ENCODE measurements around the gene EPS8L2. TPM values are rescaled to one million over a fixed set of nuclear protein-coding genes. Genes with fewer than 3 reads are reported as not detected.

EPS8L2 gene
- total RNA-seq, 1 experiment from 2014 or later = 0.90 TPM

GRCh38 chr11:771617-772204 is 65.7 kb downstream of the EPS8L2 start:
- no peak overlapping the region for H3K4me3 ChIP-seq (ENCODE audit: low read depth, low read length, poor library complexity, severe bottlenecking)
- no peak for TF ChIP-seq EZH2 (IDR thresholded peaks at IDR 0.05; ENCODE audit: borderline replicate concordance, low read depth, low read length, poor library complexity, severe bottlenecking)
- TF ChIP-seq, protein P1, sequence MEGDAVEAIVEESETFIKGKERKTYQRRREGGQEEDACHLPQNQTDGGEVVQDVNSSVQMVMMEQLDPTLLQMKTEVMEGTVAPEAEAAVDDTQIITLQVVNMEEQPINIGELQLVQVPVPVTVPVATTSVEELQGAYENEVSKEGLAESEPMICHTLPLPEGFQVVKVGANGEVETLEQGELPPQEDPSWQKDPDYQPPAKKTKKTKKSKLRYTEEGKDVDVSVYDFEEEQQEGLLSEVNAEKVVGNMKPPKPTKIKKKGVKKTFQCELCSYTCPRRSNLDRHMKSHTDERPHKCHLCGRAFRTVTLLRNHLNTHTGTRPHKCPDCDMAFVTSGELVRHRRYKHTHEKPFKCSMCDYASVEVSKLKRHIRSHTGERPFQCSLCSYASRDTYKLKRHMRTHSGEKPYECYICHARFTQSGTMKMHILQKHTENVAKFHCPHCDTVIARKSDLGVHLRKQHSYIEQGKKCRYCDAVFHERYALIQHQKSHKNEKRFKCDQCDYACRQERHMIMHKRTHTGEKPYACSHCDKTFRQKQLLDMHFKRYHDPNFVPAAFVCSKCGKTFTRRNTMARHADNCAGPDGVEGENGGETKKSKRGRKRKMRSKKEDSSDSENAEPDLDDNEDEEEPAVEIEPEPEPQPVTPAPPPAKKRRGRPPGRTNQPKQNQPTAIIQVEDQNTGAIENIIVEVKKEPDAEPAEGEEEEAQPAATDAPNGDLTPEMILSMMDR (conservative IDR thresholded peaks at IDR 0.05; ENCODE audit: low read depth, low read length) = no peak
- no peak for DNase-seq (ENCODE audit: low spot score)
- POLR2A ChIA-PET (ENCODE audit: low non-redundant PET) = no interaction called here
- H3K27ac ChIP-seq (ENCODE audit: low read depth, low read length, poor library complexity, severe bottlenecking) = no peak overlapping the region
- H3K4me1 ChIP-seq (ENCODE audit: insufficient read depth, low read length, poor library complexity, severe bottlenecking) = peaks cover 9% of the 10 kb centered on the region
- H3K9me3 ChIP-seq (ENCODE audit: low read depth, low read length, poor library complexity, severe bottlenecking) = no peaks in the 10 kb centered on the region
- CTCF ChIA-PET = no interaction called here
- intact Hi-C loops (cut with micrococcal nuclease; ENCODE audit: unreplicated experiment) = no loop called here
- BruUV-seq (replicated peaks) = no TSS peak
- H3K36me3 ChIP-seq (ENCODE audit: insufficient read depth, low read length, poor library complexity, severe bottlenecking) = peaks cover 35% of the 10 kb centered on the region
- H3K27me3 ChIP-seq (replicated peaks; ENCODE audit: insufficient read depth, low read depth, low read length, poor library complexity) = no peaks in the 10 kb centered on the region

DNA sequence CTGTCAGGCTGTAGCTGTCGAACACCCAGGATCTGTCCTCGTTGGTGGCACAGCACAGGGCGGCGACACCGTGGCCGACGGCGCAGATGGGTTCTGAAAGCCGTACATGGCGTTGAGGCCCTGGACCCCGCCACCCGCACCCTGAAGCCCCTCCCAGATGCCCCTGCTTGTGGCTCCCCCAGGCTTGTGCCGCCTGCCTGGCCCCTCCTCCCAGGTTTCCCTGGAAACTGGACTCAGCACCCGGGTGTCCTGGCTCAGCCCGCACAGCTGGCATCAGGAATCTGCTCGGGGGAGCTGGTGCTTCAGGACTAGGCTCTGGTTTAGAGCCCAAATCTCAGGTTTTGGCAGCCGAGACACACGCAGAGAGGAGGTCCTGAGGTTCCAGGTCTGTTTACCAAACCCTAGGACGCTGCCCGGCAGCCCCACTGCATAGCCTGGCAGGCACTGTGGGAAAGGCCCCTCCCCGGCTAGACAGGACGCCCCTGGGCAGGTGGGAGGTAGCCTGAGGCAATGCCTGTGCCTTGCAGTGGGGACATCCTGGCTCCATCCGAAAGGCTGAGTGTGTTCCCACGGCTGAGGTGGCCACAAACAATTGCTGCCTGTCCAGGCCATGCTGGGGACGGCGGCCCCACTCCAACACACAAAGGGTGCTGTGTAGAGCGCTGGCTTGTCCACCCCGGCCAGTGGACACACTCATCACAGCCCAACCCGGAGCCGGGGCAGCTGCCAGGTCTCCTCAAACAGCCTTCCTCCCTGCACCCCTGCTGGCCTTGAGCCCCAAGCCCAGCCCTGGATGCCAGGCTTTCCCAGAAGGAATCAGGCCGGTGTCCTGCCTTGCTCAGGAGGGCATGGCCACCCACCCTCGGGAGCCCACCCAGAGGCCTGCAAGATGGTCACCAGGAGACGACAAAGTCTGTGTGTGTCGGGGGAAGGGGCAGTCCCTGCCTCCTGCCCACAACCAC is 66.7 kb downstream of the EPS8L2 start:
- peaks cover 9% of the 10 kb centered on the region for H3K4me1 ChIP-seq (ENCODE audit: insufficient read depth, low read length, poor library complexity, severe bottlenecking)
- POLR2A ChIA-PET (ENCODE audit: low non-redundant PET) = no interaction called here
- no peak overlapping the region for H3K27ac ChIP-seq (ENCODE audit: low read depth, low read length, poor library complexity, severe bottlenecking)
- TF ChIP-seq, protein P1 (conservative IDR thresholded peaks at IDR 0.05; ENCODE audit: low read depth, low read length) = no peak
- no peak for TF ChIP-seq EZH2 (IDR thresholded peaks at IDR 0.05; ENCODE audit: borderline replicate concordance, low read depth, low read length, poor library complexity, severe bottlenecking)
- H3K36me3 ChIP-seq (ENCODE audit: insufficient read depth, low read length, poor library complexity, severe bottlenecking) = peaks cover 27% of the 10 kb centered on the region
- no peak overlapping the region for H3K4me3 ChIP-seq (ENCODE audit: low read depth, low read length, poor library complexity, severe bottlenecking)
- no peaks in the 10 kb centered on the region for H3K27me3 ChIP-seq (replicated peaks; ENCODE audit: insufficient read depth, low read depth, low read length, poor library complexity)
- BruUV-seq (replicated peaks) = no TSS peak
- CTCF ChIA-PET = no interaction called here
- H3K9me3 ChIP-seq (ENCODE audit: low read depth, low read length, poor library complexity, severe bottlenecking) = no peaks in the 10 kb centered on the region
- DNase-seq (ENCODE audit: low spot score) = no peak
- intact Hi-C loops (cut with micrococcal nuclease; ENCODE audit: unreplicated experiment) = no loop called here

DNA sequence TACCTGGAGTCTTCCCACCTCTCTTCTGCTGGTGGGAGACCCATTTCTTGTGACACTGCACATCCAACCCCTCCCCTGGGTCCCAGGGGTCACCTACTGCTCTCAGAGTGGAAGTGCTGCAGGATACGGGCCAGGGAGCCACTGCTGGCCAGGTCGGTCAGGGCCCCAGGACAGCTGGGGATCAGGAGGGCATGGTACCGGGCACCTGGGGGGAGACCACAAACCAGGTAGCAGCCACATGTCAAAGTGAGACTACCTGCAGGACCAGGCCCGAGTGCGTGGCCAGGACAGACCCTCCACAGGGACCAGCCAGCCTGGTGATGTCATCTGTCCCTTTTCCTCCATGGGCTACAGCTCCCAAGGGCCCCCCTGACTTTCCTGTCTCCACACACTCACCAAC is 67.4 kb downstream of the EPS8L2 start:
- CTCF ChIA-PET = no interaction called here
- no peaks in the 10 kb centered on the region for H3K9me3 ChIP-seq (ENCODE audit: low read depth, low read length, poor library complexity, severe bottlenecking)

More for the DNA sequence above, 67.4 kb downstream of the EPS8L2 start:
- H3K27ac ChIP-seq (ENCODE audit: low read depth, low read length, poor library complexity, severe bottlenecking) = no peak overlapping the region
- BruUV-seq (replicated peaks) = no TSS peak
- peaks cover 9% of the 10 kb centered on the region for H3K4me1 ChIP-seq (ENCODE audit: insufficient read depth, low read length, poor library complexity, severe bottlenecking)
- H3K4me3 ChIP-seq (ENCODE audit: low read depth, low read length, poor library complexity, severe bottlenecking) = no peak overlapping the region
- TF ChIP-seq, protein P1 (conservative IDR thresholded peaks at IDR 0.05; ENCODE audit: low read depth, low read length) = no peak
- TF ChIP-seq EZH2 (IDR thresholded peaks at IDR 0.05; ENCODE audit: borderline replicate concordance, low read depth, low read length, poor library complexity, severe bottlenecking) = no peak
- no peak for DNase-seq (ENCODE audit: low spot score)
- H3K36me3 ChIP-seq (ENCODE audit: insufficient read depth, low read length, poor library complexity, severe bottlenecking) = peaks cover 27% of the 10 kb centered on the region
- intact Hi-C loops (cut with micrococcal nuclease; ENCODE audit: unreplicated experiment) = no loop called here
- POLR2A ChIA-PET (ENCODE audit: low non-redundant PET) = no interaction called here
- H3K27me3 ChIP-seq (replicated peaks; ENCODE audit: insufficient read depth, low read depth, low read length, poor library complexity) = no peaks in the 10 kb centered on the region

All from A673 (cell line).